Activated CD4-positive, alpha-beta T cell treated with anti-CD3 and anti-CD28 coated beads for 24 hours (primary cell): ENCODE results near the gene CXCR5.
A peak's percentile ranks its signal among the peaks of the same experiment; 100 is the strongest.

ENCODE experiments used
- DNase-seq, 2 donors: peaks; one replicate each; pipeline ENCODE4 v3.0.0-alpha.2; 2020; ENCODE audit warnings: low read depth in 2 of 2

The CXCR5 gene

DNA sequence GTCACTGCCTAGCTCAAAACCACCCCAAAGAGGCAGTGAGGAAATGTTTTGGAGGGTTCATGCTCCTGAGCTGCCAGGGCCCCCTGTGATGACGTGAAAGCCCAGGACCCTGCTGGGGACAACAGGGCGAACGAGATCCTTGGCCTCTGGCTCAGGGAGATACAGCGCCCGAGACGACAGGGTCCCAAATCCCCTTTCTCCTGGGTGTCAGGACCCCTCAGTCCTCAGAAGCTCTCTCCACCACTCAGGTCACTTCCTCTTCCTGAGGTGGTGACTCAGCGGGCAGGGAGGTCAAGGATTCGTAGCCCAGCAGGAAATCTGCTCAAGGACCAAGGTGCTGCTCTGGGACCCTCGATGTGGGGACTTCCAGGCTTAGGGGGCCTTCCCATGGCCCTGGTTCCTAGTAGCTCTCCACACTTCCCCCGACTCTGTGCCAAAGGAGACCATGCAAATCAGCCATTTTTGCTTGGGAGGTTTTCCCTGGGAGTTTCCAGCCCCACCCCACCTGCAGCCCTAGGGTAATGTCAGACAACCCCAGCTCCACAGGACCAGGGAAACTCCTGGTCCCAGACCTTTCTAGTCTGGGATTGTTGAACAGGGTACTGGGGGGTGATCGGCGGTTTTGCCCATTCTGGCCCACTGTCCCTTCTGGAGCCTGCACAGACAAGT, 29.2 kb downstream of the CXCR5 start:
- no peak for DNase-seq

DNA sequence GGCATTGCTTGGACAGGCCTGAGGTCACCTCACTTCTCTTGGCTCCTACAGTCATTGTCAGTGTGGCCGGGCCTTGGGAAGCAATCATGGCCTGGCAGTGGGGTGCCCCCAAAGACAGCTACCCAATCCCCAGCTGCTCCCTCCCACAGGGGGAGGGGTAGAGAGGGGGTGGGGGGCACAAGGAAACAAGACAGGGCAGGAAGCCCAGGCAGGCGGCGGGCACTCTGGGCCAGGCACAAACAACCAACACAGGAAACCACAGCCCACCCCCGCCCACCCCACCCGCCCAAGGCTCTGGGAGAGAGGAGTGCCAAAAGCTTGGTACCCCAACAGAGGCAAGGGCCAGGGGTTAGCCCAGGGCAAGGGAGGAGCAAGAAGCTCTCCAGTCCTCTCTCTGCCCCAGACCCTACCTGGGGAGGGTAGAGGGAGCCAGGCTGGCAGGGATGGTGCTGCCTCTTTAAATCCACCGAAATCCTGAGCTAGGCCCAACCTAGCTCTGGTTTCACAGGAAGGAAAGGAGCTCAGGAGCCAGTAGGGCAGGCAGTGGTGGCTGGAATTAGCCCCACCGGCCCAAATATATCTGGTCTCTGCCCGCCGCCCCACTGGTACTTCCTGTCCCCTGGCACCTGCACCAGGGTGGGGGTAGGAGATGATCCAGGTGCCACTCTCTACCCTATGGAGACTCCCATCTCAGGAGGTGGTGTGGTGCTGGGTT, 29.9 kb downstream of the CXCR5 start:
- no peak for DNase-seq

DNA sequence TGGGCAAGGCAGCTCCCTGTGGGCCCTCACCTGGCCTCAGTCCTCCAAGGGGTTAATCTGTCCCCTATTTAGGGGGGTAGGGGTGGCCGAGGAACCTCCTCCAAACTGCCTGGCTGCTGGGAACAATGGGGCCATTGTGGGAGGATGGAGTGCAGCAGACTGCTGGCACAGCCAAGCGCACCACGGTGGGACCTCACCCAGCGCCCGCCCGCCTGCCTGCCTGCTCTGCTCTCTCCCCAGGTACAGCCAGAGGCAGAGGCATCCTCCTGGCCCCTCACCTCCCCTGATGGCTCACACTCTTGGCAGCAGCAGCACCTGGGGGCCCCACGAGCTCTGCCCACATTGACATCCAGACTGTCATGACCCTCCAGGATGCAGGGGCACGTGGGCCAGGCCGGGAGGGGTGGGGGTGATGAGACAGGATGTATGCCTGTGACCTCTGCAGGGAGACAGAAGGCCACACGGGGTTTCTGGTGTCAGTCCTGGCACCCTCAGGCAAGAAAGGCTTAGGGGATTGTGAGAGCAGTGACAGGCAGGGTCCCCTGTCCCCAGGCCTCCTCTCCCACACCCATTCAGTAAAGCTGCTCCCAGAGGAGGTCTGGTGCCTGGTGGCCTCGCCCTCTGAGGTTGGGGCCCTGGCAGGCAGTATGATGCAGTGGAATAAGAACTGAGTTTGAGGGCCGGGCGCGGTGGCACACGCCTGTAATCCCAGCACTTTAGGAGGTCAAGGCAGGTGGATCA, 30.7 kb downstream of the CXCR5 start:
- DNase-seq, result peak in 1 of 2 donors; percentile 52

DNA sequence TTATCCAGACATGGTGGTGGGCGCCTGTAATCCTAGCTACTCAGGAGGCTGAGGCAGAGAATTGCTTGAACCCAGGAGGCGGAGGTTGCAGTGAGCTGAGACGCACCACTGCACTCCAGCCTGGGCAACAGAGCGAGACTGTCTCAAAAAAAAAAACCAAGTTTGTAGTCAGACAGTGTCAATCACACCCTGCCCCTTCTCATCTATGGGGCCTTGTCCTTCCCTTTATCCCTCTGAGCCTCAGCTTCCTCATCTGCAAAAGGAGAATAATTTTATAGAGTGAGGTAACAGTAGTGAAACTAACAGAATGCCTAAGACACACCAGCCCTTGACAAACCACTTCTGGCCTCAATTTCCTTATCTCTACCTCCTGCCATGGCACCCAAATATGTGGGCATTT, 31.3 kb downstream of the CXCR5 start:
- no peak for DNase-seq

DNA sequence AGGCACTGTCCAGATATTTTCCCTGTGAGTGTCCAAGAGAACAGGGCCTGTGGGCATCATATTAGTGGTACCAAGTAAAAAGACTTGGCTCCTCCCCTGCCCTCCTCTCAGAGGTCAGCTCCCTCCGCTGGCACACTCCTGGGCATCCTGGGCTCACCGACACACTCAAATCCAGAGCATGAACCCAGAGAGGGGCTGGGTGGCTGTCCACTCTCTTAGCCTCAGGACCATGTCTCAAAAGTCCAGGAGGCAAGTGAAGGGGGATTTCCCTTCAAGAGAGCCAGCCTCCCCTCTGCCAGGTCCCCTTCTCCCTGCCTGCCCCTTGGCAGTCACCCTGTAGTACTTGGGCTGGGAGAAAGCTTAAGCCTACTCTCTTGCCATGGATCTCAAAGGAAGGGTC, 31.7 kb downstream of the CXCR5 start:
- no peak for DNase-seq

DNA sequence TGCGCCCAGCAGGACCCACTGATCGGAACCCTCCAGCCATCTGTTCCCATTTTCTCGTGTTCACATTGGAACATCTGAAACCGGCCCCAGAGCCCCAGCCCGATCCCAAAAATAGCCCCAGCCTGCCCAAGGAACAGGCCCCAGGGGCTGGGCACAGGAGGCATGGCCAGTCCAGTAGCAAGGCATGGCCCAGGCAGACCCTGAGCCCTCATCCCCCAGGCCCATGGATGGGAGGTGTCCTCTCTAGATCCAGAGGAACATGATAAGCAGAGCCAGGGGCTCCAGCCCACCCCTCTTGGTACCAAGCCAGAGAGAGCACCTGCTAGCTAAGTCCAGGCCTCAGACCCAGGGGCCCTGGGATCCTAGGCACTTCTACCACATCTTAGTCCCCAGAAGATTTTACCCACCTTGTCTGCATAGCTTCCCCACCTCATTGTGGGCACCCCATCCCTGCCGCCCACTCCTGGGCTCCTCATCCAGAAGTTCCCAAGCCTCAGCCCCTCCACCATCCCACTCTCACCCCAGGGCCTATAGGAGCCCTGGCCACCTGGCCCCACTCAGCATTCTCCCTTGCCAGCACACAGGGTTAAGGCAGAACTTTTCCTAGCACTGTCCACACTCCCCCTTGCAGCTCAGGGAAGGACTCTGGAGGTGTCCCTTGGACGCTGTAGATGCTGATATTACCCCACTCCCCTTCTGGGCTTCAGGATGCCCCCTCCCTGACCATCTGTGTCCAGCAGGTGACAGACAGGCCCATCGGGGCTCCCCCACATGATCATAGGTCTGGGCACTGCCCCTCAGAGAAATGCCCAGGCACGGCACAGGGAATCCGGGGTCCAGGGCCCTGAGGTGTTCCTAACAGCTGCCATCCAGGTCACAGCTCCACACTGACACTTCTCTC, 32.5 kb downstream of the CXCR5 start:
- no peak for DNase-seq

DNA sequence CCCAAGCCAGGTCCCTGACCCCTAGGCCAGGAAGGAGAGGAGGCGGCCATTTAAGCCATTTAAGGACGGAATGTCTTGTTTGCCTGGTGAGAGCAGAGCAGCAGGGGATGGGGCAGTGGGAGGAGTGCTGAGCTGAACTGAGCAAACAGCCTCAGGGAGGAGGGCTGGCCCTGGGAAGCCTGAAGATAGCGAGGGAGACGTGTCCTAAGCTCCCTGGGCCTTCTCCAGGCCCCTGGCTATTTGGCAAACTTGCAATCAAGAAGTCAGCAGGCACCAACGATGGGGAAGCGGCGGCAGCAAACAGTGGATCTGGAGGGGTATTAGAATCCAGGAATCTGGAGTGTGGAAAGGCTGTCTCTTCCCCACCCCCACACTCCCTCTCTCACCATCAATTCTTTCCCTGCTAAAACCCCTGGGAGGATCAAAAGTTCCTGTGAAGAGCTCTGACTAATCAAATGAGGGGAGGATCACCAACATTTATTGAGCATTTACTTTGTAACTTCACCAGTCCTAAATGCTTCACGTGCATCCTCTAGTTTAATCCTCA, 33.2 kb downstream of the CXCR5 start:
- DNase-seq, result no peak

DNA sequence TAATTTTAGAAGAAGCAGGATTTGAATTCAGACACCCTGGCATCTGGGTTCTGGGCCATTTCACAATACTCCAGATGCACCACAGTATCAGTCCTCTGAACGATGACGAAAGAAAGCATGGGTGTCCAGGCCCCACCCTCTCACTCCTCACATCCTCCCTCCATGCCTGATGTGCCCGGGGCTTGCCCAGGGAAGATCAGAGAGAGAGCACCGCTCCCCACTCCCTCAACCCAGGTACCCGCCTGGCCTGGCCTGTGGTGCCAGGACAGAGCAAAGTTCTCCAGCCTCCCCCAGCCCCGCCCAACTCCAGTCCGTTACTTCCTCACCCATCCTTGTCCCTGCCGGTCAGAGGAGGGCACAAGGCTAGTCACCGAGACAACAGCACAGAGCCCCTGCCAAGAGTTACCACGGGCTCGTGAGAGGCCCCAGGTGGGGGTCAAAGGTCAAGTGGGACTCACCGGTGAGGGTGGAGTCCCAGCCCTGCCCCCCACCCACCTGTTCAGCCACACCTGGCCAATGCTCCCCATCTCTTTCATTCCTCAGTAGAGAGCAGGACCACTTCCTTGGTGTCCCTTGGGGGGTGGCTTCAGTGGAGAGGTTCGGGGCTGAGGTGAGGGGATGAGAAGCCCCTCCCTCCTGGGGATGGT, 33.9 kb downstream of the CXCR5 start:
- DNase-seq, result no peak

DNA sequence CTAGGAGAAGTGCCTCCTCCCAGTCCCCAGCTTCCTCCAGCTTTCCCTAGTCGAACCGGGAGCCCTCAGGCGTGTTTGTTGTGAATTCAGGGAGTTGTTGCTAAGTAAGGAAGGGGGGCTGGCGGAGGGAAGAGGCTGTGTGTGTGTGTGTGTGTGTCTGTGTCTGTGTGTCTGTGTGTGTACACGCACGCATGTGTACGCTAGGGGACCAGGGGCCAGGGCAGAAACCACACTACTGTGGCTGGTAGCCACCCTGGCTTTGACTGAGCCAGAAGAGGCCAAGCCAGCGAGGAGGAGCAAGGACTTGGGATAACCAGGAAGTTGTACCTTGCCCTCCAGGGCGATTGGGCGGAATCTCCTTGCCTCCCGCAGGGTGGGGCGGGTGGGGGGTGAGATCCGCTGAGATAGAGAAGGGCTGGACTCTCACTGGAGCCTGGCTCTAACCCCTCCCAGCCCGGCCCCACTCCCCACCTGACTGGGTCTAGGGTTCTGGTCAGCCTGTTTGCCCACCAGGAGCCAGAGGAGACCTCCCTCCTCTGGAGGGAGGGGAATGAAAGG, 34.5 kb downstream of the CXCR5 start:
- DNase-seq, result no peak

DNA sequence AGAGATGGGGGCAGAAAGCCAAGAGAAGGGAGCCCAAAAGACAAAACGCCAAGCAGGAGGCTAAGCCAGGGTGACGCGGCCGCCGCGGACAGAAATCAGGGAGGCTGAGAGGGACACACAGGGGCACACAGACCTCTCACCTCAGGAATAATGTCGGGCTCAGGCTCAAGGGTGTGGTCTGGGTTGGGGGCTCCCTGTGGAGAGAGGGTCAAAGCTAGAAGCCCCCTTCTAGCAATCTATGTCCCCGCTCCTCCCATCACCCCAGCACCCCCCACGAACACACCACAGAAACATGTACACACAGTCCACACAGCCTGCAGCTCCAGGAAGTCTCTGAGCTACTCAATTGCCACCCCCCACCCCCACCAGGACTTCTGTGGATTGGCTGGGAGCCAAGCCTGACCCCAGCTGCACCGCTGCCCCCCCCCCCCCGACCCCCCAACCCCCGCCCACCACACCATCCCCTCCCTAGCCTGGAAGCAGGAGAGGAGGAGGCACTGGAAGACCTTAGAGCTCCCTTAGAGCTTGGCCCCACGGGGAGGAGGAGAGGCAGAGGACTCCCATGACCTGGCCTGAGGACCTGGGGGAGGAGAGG, 35.1 kb downstream of the CXCR5 start:
- no peak for DNase-seq

DNA sequence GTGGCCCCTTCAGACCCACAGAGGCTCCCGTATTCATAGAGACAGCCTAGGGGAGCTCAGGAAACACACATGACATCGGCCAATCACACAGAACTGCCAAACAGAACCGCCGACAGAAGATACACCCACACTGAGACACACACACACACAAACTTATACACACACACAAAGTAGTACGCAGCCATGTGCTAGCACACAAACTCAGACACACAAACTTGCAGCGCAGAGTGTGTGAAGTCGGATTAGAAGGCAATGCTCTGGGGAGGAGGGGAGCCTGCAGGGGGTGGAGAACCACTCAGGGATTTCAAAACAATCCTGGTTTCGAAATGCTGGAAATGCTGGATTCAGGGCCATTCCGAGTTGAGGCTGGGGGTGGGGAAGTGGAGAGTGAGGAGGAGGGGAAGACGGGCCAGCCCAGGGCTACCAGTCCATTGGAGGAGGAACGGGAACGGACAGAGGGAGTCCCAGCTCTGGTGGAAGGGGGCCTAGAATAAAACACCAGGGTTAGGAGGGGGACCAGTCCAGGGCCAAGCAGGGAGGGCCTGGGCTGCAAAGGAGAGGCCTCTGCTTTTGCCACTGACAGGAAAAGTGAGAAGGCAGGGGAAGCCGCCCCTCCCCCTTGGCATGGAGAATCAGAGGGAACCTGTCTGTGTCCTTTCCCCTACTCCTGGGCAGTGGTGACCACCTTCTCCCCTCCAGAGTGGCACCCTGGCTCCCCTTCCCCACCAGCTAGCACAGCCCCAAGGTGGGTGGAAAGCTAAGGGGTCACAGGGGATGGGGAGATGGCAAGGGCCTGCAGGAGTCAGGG, 37.6 kb downstream of the CXCR5 start:
- DNase-seq, result no peak

DNA sequence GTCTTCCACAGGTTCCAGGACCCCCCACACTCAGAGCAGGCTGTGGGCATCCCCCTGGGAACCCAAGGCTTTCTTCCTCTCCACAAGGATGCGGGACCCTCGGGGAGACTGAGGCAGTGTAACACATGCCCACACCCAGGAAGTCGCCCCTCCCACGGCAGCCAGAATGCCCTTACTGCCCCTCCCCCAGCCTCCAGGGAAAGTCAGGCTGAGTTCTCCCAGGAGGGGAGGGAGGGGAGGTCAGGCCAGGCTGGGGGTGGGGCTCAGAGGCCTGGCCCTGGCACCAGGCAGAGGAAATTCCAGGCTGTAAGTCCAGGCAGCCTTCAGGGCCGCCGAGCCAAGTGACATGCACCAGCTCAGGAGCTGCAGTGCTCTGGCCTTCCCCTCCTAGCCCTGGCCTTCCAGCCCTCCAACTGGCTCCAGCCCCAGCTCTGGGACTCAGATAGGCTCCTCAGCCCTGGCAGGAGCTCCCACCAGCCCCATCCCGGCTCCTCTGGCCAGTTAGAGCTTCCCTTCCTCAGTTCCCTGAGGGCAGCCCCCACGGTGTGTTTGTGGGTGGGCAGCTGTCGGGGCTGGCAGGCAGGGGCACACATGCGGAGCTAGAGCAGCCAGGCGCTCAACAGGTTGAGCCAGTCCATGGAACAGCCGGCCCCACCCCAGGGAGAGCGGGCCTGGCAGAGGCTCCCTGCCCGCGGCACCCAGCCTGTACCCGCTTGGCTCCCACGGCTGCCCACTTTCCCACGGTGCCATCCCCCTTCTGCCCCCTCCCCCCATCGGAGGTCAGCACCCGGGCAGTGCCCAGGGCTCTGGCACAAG, 38.4 kb downstream of the CXCR5 start:
- DNase-seq, result no peak

DNA sequence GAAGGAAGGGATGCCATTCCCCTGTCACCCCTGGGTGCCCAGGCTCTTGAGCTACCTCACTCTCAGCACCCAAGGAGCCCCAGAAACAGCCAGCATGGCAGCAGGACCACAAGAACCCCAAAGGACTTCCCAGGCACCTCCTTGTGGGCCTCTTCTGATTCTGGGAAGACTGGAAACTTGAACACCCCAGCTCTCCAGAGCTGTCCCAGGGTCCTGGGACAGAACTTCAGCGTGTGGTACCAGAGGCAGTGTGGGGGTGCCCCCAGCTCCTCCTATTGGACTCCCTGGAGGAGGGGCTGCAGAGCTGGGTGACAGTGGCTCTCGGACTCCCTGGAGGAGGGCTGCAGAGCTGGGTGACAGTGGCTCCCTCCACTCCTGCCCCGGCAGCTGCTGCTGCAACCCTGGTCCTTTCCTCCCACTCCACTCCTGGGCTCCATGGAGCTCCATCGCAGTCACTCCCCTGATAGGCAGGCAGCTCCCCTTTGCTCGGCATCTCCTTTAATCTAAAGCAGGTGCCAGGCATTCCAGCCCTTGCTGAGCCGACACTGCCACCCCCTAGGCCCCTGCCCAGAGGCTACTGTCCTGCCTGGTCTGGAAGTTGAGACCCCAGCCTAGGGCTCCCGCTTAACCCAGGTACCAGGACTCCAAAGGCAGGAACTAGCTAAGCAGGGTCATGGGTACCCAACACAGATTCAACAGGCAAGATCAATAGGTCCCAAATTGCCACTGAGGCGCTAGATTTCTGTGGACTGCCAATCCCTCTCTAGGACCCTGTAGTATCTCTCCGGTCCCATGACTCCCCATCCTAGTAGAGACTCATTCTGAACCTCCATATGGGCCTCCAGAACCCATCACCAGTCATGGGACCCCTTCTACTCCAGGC, 39.3 kb downstream of the CXCR5 start:
- DNase-seq, result no peak

DNA sequence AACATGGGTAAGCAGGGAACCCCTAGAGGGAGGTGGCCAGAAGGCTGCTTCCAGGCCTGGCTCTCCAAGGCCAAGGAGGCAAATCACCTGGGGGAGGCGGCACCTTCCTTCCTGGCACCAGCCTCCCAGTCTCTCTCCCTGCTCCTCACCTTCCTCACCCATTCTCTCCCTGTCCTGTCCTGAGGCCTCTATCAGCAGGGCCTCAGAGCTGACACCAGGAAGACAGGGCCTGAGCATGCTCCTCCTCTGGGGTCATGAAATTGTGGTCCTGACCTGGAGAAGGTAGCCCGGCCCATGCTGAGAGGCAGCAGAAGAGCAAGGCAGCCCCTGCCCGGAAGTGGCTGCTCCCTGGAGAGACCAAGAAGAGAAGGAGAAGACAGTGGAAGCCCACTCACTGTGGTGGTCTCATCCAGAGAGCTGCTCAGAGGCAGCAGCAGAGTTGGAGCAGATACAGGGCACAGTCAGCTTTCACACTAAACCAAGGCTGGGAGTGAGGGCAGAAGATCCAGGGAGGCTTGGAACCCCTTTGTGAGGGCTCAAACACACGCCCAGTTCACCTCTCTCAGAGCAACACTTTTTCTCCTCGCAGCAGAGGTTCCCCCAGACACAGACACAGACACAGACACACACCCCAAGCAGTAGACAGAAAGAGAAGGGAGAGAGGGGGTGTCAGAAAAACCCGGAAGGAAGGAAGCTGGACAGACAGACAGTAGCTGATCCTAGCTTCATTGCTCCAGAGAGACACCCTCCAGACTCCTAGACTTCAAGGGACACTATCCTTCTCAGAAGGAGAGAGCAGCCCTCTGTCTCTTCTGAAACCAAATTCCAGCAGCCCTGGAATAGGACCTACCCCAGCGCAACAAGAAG, 40.3 kb downstream of the CXCR5 start:
- no peak for DNase-seq

DNA sequence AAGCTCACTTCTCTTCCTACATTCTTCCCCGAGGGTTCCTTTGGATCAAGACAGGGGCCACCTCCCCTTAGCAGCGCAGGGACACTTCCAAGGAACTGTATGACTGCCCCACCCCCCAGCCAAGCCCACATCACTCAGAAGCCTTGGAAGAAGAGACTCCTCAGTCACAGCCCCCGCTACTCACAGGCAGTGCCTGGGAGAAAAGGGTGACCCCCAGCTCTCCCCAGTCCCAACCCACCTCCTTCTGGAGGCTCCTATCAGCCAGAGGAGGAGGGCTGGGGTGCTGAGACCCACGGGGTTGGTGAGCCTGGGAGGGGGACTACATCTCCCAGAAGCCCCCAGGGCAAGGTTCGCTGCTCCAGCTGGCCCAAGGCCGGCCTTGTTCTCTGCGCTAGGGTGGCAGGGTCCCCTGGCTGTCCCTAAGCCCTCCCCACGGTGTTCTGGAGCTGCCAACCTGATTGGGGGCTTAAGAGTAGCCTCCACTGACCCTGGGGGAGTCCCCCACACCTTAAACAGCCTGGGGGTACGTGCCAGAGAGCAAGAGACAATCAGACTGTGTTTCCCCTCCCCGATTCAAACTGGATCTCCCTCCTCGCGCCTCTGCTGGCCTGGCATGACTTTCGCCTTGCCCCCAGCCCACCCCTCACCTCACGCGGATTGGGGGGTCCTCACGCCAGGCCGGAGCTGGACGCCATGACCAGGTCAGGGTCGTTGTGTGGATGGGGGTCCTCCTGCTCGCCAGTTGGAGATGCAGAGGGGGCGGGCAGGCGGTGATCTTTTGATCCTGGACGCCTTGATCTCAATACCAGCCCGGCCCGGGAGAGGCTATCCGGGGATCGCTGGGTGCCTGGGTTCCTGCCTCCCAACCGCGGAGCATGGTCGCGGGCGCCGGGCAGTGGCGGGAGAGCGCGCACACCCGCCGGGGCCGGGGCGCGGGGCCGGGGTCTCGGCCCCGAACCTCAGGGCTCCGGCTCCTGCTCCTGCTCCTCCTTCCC, 41.2 kb downstream of the CXCR5 start:
- no peak for DNase-seq
